GM12878 (cell line): Measurements from ENCODE around the gene BCAP29.

Experiments
- CTCF ChIP-seq, 3 experiments: IDR thresholded peaks in 2 of 3; conservative IDR thresholded peaks in 1 of 3; 2 replicates each; pipeline ENCODE4 v1.5.1; 2011; ENCODE audit warnings: low read depth in 3 of 3, low read length in 3 of 3, mild to moderate bottlenecking in 3 of 3, control low read depth in 2 of 3, moderate library complexity in 2 of 3, inconsistent platforms in 1 of 3, mixed read lengths in 1 of 3; ENCODE audit not compliant: control insufficient read depth in 2 of 3, insufficient read depth in 1 of 3; ENCODE audit errors: extremely low read depth in 1 of 3
- EP300 ChIP-seq, 2 experiments: fragments of 150-350 bp in 1 of 2; IDR thresholded peaks; 2 replicates each; pipeline ENCODE4 v1.6.1; 2011 to 2012; ENCODE audit warnings: low read depth in 2 of 2, low read length in 2 of 2, borderline replicate concordance in 1 of 2, improper control_type of control experiment in 1 of 2, inconsistent platforms in 1 of 2; ENCODE audit not compliant: control insufficient read depth in 1 of 2
- POLR2AphosphoS5 ChIP-seq: IDR thresholded peaks from 2 replicates; pipeline ENCODE4 v1.6.1; 2011; ENCODE audit warnings: mild to moderate bottlenecking, low read length, inconsistent platforms
- SMAD5 ChIP-seq: IDR thresholded peaks from 2 replicates; pipeline ENCODE4 v1.6.1; 2016; ENCODE audit warnings: antibody characterized with exemption, low read depth

GRCh38 chr7:107615910-107616680, 36.0 kb downstream of the BCAP29 start:
- TF ChIP-seq POLR2AphosphoS5: no peak
- no peak for TF ChIP-seq EP300 (IDR thresholded peaks at IDR 0.05; ENCODE audit: borderline replicate concordance in 1 of 2, control insufficient read depth in 1 of 2, low read depth in 2 of 2, low read length in 2 of 2)
- TF ChIP-seq CTCF (IDR thresholded peaks at IDR 0.05 in 2 of 3, conservative IDR thresholded peaks at IDR 0.05 in 1 of 3; ENCODE audit: control insufficient read depth in 2 of 3, extremely low read depth in 1 of 3, insufficient read depth in 1 of 3, low read depth in 3 of 3, low read length in 3 of 3): no peak
- TF ChIP-seq SMAD5: no peak
